Hematopoietic multipotent progenitor cell treated with erythropoietin and hydrocortisone succinate and interleukin-3 and kit ligand, for 4 days (in vitro differentiated cells): ENCODE results near the gene RASSF7.

Source experiments
- DNase-seq: peaks from one replicate; pipeline ENCODE4 v3.0.0-alpha.2; 2015

The RASSF7 gene

GRCh38 chr11:553083-553987 lies 7.4 kb upstream of the RASSF7 start:
- DNase-seq = no peak

- DNase-seq = no peak
Observed at GRCh38 chr11:553988-554340, 6.8 kb upstream of the RASSF7 start.

DNA sequence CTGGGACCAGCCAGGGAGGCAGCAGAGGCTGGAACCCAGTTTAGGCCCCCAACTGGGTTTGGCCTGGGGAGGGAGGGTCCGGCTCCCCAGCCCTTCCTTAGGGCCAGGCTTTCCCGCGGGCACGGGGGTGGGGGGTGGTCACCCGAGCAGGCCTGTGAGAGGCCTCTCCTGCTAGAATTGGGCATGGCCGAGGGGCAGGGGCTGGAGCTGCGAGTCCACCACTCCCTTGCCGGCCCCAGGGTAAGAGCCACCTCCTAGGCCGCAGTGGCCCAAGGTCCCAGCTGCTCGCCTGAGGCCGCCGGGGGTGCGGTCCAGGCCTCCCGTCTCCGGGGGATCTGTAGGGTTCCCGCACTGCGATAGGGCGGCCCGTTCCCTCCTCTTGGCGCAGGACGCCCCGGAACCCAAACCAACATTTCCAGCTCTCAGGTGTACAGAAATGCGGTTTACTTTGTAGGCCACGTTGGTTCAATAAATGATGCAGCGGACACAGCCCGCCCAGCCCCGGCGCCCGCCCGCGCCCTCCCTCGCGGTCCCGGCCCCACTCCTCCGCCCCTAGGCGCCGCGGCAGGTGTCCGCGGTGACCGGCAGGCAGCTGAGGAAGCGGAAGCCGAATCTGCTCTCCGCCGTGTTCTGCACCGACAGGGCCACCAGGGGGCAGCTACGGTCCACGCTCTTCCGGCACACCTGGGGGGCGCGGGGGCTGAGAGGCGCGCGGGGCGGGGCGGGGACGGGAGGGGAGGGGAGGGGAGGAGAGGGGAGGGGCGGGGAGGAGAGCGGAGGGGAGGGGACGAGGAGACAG lies 6.1 kb upstream of the RASSF7 start:
- peak; percentile 79 for DNase-seq

GRCh38 chr11:555227-555779 lies 5.5 kb upstream of the RASSF7 start:
- DNase-seq = no peak

DNA sequence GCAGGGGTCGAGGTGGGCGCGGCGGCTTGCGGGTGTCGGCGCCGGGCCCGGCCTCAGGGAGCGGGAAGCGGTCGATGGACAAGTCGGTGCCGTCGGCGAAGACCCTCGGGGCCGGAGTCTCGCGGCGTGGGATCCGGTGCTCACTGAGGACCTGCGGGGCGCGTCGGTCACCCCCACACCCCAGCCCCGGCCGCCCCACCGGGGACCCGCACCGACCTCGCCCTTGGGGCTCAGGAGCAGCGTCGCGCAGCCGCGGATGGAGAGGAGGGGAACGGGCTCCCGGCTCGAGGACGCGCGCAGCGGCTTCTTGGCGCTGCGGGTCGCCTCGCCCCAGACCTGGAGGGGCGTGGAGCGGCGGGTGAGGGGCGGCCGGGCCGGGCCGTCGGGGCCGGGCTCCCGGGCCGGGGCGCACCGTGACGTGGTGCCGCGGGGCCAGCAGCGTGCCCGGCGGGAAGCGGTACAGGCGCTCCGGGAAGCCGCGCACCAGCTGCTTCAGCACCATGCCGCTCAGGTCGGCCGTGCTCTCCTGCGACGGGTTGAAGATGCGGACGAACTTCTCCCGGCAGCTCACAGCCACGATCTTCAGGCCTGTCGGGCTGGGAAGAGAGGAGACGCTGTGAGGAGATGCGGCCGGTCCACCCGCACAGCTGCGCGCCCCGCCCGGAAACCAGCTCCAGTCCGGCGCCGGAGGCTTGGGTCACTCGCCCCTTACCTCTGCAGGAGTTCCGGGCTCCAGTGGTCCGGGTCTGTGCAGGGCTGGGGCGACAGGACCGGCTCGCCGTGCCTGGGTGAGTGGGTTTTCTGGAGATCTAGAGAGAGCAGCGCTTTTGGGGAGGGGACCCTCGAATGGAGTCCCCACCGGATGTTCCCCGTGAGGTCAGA lies 4.7 kb upstream of the RASSF7 start:
- DNase-seq = peak; percentile 56

DNA sequence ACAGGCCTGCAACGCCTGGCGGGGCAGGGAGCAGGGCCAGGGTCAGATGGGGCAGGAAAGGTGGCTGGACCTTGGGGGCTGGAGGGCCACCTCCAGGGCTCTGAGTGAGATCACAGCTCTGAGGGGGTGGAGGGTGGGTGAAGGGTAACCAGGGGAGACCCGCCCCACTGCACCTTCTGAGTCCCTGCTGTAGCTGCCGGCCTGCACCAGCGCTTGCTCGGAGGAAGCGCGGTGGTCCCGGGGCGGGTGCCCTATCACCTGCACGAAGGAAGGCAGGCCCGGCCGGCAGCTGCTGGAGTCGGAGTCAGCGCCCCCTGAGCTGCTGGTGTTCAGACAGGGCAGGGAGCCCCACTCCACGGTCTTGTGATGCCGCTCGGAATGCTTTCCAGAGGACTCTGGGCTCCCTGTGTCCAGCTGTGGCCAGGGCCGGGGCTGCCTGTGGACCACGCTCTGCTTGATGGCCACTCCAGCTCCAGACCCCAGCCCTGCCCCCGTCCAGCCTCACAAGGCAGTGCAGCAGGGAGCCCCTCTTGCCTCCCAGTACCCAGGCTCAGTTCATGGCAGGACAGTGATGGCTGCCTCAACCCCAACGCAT lies 4.0 kb upstream of the RASSF7 start:
- DNase-seq = no peak

- no peak for DNase-seq
Observed at GRCh38 chr11:557328-558132, 3.2 kb upstream of the RASSF7 start.

DNA sequence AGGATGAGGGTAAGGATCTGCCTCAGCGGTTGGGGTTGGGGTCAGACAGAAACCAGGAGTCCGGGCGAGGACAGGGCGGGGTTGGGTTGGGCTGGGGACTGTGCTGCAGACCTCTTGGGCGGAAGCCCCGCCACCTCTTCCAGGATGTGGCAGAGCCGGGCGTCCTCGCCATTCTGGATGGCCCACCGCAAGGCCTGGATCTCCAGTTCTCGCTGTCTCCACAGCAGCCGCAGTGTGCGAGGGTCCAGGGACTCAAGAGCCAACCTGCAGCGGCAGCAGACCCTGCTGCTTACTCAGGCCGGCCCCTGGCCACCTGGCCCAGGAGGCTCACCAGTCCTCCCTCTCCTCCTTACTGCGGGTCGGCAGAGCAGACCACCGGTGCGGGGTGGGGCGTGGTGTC lies 2.3 kb upstream of the RASSF7 start:
- DNase-seq = no peak

- DNase-seq = no peak
Observed at GRCh38 chr11:559020-559620, 1.6 kb upstream of the RASSF7 start.

DNA sequence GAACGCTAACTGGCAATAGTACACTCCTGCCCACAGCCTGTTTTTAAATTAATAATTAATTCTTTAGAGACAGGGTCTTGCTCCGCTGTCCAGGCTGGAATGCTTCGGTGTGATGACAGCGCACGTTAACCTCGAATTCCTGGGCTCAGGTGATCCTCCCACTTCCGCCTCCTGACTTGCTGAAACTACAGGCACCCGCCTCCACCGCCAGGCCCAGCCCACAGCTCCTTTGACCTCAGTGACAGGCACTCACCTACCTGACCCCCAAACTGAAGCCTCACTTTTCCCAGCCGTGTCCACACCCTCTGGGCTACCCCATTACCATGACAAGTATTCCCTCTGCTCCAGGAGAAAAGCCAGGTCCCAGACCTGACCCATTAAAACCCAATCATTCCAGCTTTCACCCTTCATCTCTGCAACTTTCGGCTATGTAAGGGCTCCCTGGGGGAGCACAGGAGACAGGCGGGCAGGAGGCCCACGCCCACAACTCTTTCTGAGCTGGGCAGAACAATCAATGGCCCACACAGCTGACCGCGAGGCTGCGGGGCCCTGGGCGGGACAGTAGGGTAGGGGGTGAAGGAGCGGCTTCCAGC lies 962 bp upstream of the RASSF7 start:
- DNase-seq = no peak

GRCh38 chr11:561148-562003 lies 606 bp downstream of the RASSF7 start:
- DNase-seq = peak; percentile 74

- DNase-seq = no peak
Observed at GRCh38 chr11:562046-562645, 1.4 kb downstream of the RASSF7 start.

DNA sequence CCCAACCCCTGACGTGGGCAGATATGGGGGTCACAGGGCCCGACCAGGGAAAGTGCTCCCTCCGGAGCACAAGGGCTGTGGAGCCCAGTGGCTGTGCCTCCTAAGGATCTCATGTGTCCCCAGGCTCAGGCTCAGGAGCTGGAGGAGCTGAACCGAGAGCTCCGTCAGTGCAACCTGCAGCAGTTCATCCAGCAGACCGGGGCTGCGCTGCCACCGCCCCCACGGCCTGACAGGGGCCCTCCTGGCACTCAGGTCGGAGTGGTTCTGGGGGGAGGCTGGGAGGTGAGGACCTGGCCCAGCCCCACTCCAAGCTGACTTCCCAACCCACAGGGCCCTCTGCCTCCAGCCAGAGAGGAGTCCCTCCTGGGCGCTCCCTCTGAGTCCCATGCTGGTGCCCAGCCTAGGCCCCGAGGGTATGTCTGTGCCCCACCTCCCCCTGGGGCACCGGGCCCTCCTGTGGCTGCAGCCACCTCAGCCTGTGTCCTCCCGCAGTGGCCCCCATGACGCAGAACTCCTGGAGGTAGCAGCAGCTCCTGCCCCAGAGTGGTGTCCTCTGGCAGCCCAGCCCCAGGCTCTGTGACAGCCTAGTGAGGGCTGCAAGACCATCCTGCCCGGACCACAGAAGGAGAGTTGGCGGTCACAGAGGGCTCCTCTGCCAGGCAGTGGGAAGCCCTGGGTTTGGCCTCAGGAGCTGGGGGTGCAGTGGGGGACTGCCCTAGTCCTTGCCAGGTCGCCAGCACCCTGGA lies 2.5 kb downstream of the RASSF7 start:
- no peak for DNase-seq

DNA sequence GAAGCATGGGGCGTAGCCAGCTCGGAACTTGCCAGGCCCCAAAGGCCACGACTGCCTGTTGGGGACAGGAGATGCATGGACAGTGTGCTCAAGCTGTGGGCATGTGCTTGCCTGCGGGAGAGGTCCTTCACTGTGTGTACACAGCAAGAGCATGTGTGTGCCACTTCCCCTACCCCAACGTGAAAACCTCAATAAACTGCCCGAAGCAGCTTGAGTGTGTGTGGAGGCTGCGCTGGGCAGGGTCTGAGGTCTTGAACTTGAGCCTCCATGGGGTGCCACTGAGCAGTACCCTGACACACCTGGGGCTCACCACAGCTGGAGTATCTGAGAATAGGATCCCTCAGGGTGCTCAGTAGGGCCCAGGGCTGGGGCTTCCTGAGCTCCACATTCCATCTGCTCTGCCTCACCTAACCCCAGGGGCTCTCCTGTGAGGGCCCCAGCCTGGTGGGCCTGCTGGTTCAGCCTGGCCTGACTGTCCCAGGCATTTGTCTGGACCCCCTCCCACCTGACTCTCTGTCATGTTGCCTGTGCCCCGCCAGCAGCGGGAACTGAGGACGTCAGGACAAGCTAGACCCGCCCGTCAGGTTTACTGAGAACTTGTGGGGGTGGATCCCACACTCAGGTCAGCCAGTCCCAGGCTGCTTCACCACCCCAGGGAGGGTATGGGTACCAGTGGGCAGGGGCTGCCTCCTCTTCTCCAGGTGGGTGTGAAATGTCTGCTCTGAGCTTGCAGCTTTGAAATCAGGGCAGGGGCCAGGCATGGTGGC lies 3.2 kb downstream of the RASSF7 start:
- DNase-seq = no peak

DNA sequence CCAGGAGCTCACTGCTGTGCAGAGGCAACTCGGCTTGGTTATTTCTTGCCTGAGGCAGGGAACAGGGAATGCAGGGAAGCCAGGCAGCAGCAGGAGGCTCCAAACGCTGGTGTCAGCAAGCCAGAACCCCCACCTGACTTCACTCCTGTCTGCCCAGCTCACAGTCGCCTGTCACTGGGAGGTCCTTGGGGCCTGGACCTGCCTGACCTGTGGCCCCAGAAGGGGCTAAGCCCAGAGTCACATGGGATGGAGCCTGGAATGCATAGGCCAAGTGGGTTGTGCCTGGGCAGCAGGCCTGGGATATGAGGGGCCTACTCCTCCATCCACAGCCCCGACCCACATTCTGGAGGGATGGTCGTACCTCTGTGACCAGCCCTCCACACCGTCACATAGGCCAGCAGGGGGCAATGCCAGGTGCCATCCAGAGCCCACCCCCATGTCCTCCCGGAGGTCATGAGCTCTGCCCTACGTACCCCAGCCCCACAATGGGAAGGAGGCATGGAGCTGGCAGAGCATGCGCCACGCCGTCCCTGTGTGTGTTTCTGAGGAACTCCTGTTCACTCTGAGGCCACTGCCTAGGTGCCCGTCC lies 5.2 kb downstream of the RASSF7 start:
- DNase-seq = no peak

- no peak for DNase-seq
Observed at GRCh38 chr11:567011-567628, 6.3 kb downstream of the RASSF7 start.
